Upper lobe of left lung (tissue), 4 donors: ENCODE measurements around the gene MICAL2.

Experiments used
- EP300 ChIP-seq, 4 donors: sonication (generic); formaldehyde crosslinking; IDR thresholded peaks; one replicate each; pipeline ENCODE4 v1.5.1; 2017; ENCODE audit warnings: antibody characterized with exemption in 4 of 4, control low read depth in 2 of 4
- POLR2A ChIP-seq, 4 donors: fragments of 450-650 bp; IDR thresholded peaks; one replicate each; pipeline ENCODE4 v1.5.1; 2016 to 2017; ENCODE audit warnings: antibody characterized with exemption in 4 of 4, mild to moderate bottlenecking in 2 of 4
- POLR2AphosphoS5 ChIP-seq, 2 donors: sonication (generic); formaldehyde crosslinking; IDR thresholded peaks; one replicate each; pipeline ENCODE4 v1.5.1; 2017; ENCODE audit warnings: antibody characterized with exemption in 2 of 2
- TF ChIP-seq, protein P1 (sequence below), 6 experiments: fragments of 450-650 bp in 4 of 6; fragments of 200-600 bp in 2 of 6; sonication (generic) in 2 of 6; IDR thresholded peaks; one replicate each; pipeline ENCODE4 v1.5.1; 2016 to 2019; ENCODE audit warnings: antibody characterized with exemption in 6 of 6

DNA sequence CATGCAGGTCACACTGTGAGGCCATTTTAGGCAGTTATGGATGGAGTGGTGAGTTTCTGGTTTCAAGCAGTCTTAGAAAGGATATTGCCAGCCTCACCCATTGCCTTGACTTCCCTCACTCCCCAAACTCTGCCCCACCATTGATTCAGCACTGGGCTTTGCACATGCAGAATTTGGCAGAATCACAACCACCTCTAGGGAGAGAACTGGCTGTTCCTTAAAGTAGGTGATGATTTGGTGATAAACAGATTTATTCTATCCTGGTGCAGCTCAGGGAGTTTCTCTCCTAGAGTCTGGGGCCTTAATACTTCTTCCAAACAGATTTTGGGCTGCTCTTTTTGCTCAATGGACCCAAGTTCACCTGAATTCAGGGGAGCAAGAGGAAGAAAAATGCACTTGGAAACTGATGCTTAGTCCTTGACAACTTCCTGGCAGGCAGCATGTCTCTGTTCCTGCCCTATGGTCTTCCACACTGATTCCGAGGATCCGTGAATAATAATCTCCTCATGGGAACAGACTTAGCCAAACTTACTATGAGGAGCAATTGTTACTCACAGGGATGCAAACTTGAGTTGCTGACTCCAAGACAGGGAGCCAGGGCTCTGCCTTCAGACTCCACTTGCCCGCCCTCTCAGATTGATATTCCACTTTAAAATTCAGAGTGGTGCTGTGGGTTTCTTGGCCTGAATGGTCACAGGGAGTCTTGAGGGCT lies 137.3 kb downstream of the MICAL2 start:
- TF ChIP-seq, protein P1, sequence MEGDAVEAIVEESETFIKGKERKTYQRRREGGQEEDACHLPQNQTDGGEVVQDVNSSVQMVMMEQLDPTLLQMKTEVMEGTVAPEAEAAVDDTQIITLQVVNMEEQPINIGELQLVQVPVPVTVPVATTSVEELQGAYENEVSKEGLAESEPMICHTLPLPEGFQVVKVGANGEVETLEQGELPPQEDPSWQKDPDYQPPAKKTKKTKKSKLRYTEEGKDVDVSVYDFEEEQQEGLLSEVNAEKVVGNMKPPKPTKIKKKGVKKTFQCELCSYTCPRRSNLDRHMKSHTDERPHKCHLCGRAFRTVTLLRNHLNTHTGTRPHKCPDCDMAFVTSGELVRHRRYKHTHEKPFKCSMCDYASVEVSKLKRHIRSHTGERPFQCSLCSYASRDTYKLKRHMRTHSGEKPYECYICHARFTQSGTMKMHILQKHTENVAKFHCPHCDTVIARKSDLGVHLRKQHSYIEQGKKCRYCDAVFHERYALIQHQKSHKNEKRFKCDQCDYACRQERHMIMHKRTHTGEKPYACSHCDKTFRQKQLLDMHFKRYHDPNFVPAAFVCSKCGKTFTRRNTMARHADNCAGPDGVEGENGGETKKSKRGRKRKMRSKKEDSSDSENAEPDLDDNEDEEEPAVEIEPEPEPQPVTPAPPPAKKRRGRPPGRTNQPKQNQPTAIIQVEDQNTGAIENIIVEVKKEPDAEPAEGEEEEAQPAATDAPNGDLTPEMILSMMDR (IDR thresholded peaks at IDR 0.05), result no peak
- no peak for TF ChIP-seq POLR2A (IDR thresholded peaks at IDR 0.05)
- TF ChIP-seq EP300 (IDR thresholded peaks at IDR 0.05), result no peak
- no peak for TF ChIP-seq POLR2AphosphoS5 (IDR thresholded peaks at IDR 0.05)
